Peyer's patch (tissue), 4 donors: ENCODE data around the gene TM4SF4.

Source experiments
- POLR2A ChIP-seq, 2 donors: fragments of 450-650 bp; IDR thresholded peaks; one replicate each; pipeline ENCODE4 v1.5.1; 2017; ENCODE audit warnings: antibody characterized with exemption in 2 of 2, mild to moderate bottlenecking in 2 of 2, moderate library complexity in 2 of 2
- TF ChIP-seq, protein P1 (sequence below), 6 experiments: fragments of 450-650 bp in 4 of 6; fragments of 200-600 bp in 2 of 6; sonication (generic) in 1 of 6; IDR thresholded peaks; one replicate each; pipeline ENCODE4 v1.5.1; 2017 to 2019; ENCODE audit warnings: antibody characterized with exemption in 6 of 6, mild to moderate bottlenecking in 3 of 6, moderate library complexity in 1 of 6

DNA sequence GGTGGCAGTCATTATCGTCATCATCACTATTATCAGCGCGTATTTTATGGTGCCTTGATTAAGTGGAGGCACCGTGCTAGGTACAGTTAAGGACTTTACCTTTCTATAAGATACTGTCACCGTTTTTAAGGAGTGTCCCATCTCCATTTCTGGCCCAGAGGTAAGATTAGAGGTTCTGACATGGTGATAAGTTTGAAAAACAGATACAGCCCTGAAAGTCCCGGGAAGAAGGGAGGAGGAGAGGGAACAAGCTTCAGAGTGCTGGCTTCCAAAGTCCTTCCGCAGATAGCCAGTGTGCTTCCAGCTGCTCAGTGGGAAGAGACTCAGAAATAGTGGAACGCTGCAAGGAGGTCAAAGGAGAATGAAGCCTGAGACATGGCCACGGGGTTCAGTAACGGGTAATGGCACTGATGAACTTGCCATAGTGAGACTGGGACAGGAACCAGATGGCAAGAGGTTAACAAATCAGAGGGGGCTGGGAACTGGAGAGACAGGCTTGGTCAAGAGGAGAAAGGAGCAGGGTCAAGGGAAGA, 9.1 kb upstream of the TM4SF4 start:
- no peak for TF ChIP-seq POLR2A (IDR thresholded peaks at IDR 0.05)
- TF ChIP-seq, protein P1, sequence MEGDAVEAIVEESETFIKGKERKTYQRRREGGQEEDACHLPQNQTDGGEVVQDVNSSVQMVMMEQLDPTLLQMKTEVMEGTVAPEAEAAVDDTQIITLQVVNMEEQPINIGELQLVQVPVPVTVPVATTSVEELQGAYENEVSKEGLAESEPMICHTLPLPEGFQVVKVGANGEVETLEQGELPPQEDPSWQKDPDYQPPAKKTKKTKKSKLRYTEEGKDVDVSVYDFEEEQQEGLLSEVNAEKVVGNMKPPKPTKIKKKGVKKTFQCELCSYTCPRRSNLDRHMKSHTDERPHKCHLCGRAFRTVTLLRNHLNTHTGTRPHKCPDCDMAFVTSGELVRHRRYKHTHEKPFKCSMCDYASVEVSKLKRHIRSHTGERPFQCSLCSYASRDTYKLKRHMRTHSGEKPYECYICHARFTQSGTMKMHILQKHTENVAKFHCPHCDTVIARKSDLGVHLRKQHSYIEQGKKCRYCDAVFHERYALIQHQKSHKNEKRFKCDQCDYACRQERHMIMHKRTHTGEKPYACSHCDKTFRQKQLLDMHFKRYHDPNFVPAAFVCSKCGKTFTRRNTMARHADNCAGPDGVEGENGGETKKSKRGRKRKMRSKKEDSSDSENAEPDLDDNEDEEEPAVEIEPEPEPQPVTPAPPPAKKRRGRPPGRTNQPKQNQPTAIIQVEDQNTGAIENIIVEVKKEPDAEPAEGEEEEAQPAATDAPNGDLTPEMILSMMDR (IDR thresholded peaks at IDR 0.05), result no peak
